DOHH2 (cell line): ENCODE measurements around the gene KIF21B.

Source experiments
- H3F3A ChIP-seq: fragments of 200-600 bp; sonication (generic), shearing (Covaris generic); 2 replicates; pipeline ENCODE4 v1.6.0; 2016; ENCODE audit warnings: antibody characterized with exemption, mild to moderate bottlenecking; ENCODE audit not compliant: control insufficient read depth, insufficient read depth
- H3K27ac ChIP-seq: fragments of 200-600 bp; sonication (generic); 2 replicates; pipeline ENCODE4 v1.5.1; 2014; ENCODE audit warnings: low read depth, mild to moderate bottlenecking, low read length, moderate library complexity
- H3K27me3 ChIP-seq: fragments of 200-600 bp; sonication (generic); 2 replicates; pipeline ENCODE4 v1.6.1; 2014; ENCODE audit warnings: mild to moderate bottlenecking, low read length, mixed read lengths; ENCODE audit not compliant: control insufficient read depth
- H3K36me3 ChIP-seq: fragments of 200-600 bp; sonication (generic); 2 replicates; pipeline ENCODE4 v1.6.1; 2014; ENCODE audit warnings: mild to moderate bottlenecking, low read length, moderate library complexity, mixed read lengths; ENCODE audit not compliant: control insufficient read depth
- H3K4me1 ChIP-seq: fragments of 200-600 bp; sonication (generic); 2 replicates; pipeline ENCODE4 v1.6.1; 2014; ENCODE audit warnings: mild to moderate bottlenecking, low read length, mixed read lengths; ENCODE audit not compliant: control insufficient read depth
- H3K4me2 ChIP-seq: fragments of 200-600 bp; sonication (generic); 2 replicates; pipeline ENCODE4 v1.6.0; 2014; ENCODE audit warnings: mild to moderate bottlenecking, low read length, moderate library complexity
- H3K4me3 ChIP-seq: fragments of 200-600 bp; sonication (generic); 2 replicates; pipeline ENCODE4 v1.5.1; 2014; ENCODE audit warnings: mild to moderate bottlenecking, low read length, mixed read lengths
- H3K79me2 ChIP-seq: fragments of 200-600 bp; sonication (generic); 2 replicates; pipeline ENCODE4 v1.6.1; 2014; ENCODE audit warnings: mild to moderate bottlenecking, low read length, mixed read lengths; ENCODE audit not compliant: control insufficient read depth
- H3K9me2 ChIP-seq: fragments of 200-600 bp; sonication (generic); replicated peaks from 2 replicates; pipeline ENCODE4 v1.6.1; 2014; ENCODE audit warnings: mild to moderate bottlenecking, low read length, mixed read lengths; ENCODE audit not compliant: control insufficient read depth
- H3K9me3 ChIP-seq: fragments of 200-600 bp; sonication (generic); 2 replicates; pipeline ENCODE4 v1.6.1; 2014; ENCODE audit warnings: antibody characterized with exemption, low read length, mixed read lengths; ENCODE audit not compliant: control insufficient read depth, insufficient read depth
- H4K20me1 ChIP-seq: fragments of 200-600 bp; sonication (generic); 2 replicates; pipeline ENCODE4 v1.6.0; 2014; ENCODE audit warnings: low read depth, mild to moderate bottlenecking, antibody characterized with exemption, low read length, moderate library complexity; ENCODE audit not compliant: control insufficient read depth, insufficient read depth
- CTCF ChIP-seq: fragments of 200-600 bp; sonication (generic); IDR thresholded peaks from one replicate; pipeline ENCODE4 v1.5.1; 2014; ENCODE audit warnings: antibody characterized with exemption, mild to moderate bottlenecking, low read depth, low read length; ENCODE audit not compliant: poor library complexity, severe bottlenecking
- EZH2phosphoT487 ChIP-seq: fragments of 200-600 bp; sonication (generic); IDR thresholded peaks from 2 replicates; pipeline ENCODE4 v1.6.1; 2017; ENCODE audit warnings: borderline replicate concordance, mild to moderate bottlenecking, antibody characterized with exemption, low read length, moderate library complexity, mixed read lengths

The KIF21B gene

GRCh38 chr1:200991097-200991614 is 32.4 kb downstream of the KIF21B start:
- Histone ChIP-seq H3K27me3 (no peaks in the 10 kb centered on the region), H3K9me3 (no peaks in the 10 kb centered on the region), H4K20me1 (no peaks in the 10 kb centered on the region), H3K79me2 (no peaks in the 10 kb centered on the region), H3K4me2 (no peak overlapping the region), H3K4me3 (no peak overlapping the region), H3K27ac (no peak overlapping the region), H3K9me2 (no peaks in the 10 kb centered on the region), H3F3A (no peaks in the 10 kb centered on the region), H3K36me3 (peaks cover 15% of the 10 kb centered on the region), H3K4me1 (no peaks in the 10 kb centered on the region)
- TF ChIP-seq EZH2phosphoT487 (no peak), CTCF (no peak)

GRCh38 chr1:200990114-200990513 is 33.4 kb downstream of the KIF21B start:
- TF ChIP-seq CTCF (no peak), EZH2phosphoT487 (no peak)
- H3K36me3 ChIP-seq = peaks cover 13% of the 10 kb centered on the region

GRCh38 chr1:200989337-200989736 is 34.2 kb downstream of the KIF21B start:
- Histone ChIP-seq H3K36me3 (peaks cover 13% of the 10 kb centered on the region), H3K27ac (no peak overlapping the region), H3K79me2 (no peaks in the 10 kb centered on the region)

More at GRCh38 chr1:200990114-200990513, 33.4 kb downstream of the KIF21B start:
- H3K79me2 ChIP-seq = no peaks in the 10 kb centered on the region
- H3K27me3 ChIP-seq = no peaks in the 10 kb centered on the region
- H4K20me1 ChIP-seq = no peaks in the 10 kb centered on the region
- no peaks in the 10 kb centered on the region for H3K9me2 ChIP-seq
- no peak overlapping the region for H3K27ac ChIP-seq
- H3K4me1 ChIP-seq = no peaks in the 10 kb centered on the region
- H3F3A ChIP-seq = no peaks in the 10 kb centered on the region
- H3K4me3 ChIP-seq = no peak overlapping the region
- H3K4me2 ChIP-seq = no peak overlapping the region
- H3K9me3 ChIP-seq = no peaks in the 10 kb centered on the region

More at GRCh38 chr1:200989337-200989736, 34.2 kb downstream of the KIF21B start:
- Histone ChIP-seq H3K4me2 (no peak overlapping the region), H3K9me2 (no peaks in the 10 kb centered on the region), H4K20me1 (no peaks in the 10 kb centered on the region), H3F3A (no peaks in the 10 kb centered on the region), H3K4me3 (no peak overlapping the region), H3K4me1 (no peaks in the 10 kb centered on the region), H3K9me3 (no peaks in the 10 kb centered on the region), H3K27me3 (no peaks in the 10 kb centered on the region)
- no peak for TF ChIP-seq EZH2phosphoT487
- TF ChIP-seq CTCF = no peak
